ENCODE results near the gene NEMP1. TPM values are rescaled to one million over a fixed set of nuclear protein-coding genes. Genes with fewer than 3 reads are reported as not detected.
"Not testable (repeated sequence)": the region's sequence is repeated elsewhere in the genome, so short reads cannot be mapped to it uniquely, and the experiment has no call there.

Gene NEMP1
- total RNA-seq, result 1 to 10 TPM; 2.8 to 5.3 TPM
- long read RNA-seq, result 0 reads

- intact Hi-C loops (cut with DNase I), result no loop called here
- ATAC-seq, result peak; percentile 100
These were observed at the start of gene NEMP1 for GRCh38 chr12:57078519-57079404. TSS of gene NEMP1 (minus strand) at chr12:57078791. CDS start at chr12:57078745, 46 bp downstream.

GRCh38 chr12:57127726-57128518, 49.3 kb upstream of the NEMP1 start, which contains the start of gene LRP1:
TSS of gene LRP1 (plus strand) at chr12:57128483. CDS start at chr12:57128965, 482 bp downstream.
- intact Hi-C loops (cut with DNase I), result no loop called here
- DNase-seq (peak; percentile 89), ATAC-seq (peak; percentile 80 to 81)

More at GRCh38 chr12:57078519-57079404, at the start of gene NEMP1:
- DNase-seq, result peak; percentile 96

GRCh38 chr12:57127101-57127725, 48.6 kb upstream of the NEMP1 start:
- intact Hi-C loops (cut with DNase I), result no loop called here
- DNase-seq, result peak; percentile 70
- peak; percentile 24 to 43 for ATAC-seq

GRCh38 chr12:57126561-57126960, 48.0 kb upstream of the NEMP1 start:
- DNase-seq, result no peak
- intact Hi-C loops (cut with DNase I), result no loop called here
- ATAC-seq, result no peak

- intact Hi-C loops (cut with DNase I), result no loop called here
- DNase-seq (no peak), ATAC-seq (no peak)
These were observed 47.5 kb upstream of the NEMP1 start for GRCh38 chr12:57126061-57126460.

GRCh38 chr12:57124261-57124877, 45.8 kb upstream of the NEMP1 start:
- DNase-seq, result peak; percentile 75
- peak in 1 of 2 donors; percentile 10 for ATAC-seq
- intact Hi-C loops (cut with DNase I), result loop anchor here (2.0 to 5.0 kb wide), 3 partner anchors 48 to 58 kb away; no protein-coding TSS in a partner anchor

GRCh38 chr12:57123813-57124212, 45.2 kb upstream of the NEMP1 start:
- ATAC-seq (no peak), DNase-seq (no peak)
- intact Hi-C loops (cut with DNase I), result loop anchor here (2.0 to 5.0 kb wide), 3 partner anchors 49 to 59 kb away; no protein-coding TSS in a partner anchor

- intact Hi-C loops (cut with DNase I), result loop anchor here in 1 of 2 donors (5.0 kb wide), 1 partner anchor 62 kb away; no protein-coding TSS in a partner anchor
- DNase-seq, ATAC-seq: not testable (repeated sequence)
These were observed 42.1 kb upstream of the NEMP1 start for GRCh38 chr12:57120718-57121117.

GRCh38 chr12:57119294-57120085, 40.9 kb upstream of the NEMP1 start:
- DNase-seq (no peak), ATAC-seq (peak in 1 of 2 donors; percentile 17)
- intact Hi-C loops (cut with DNase I), result loop anchor here in 1 of 2 donors (5.0 kb wide), 1 partner anchor 63 kb away; no protein-coding TSS in a partner anchor

GRCh38 chr12:57118711-57119271, 40.2 kb upstream of the NEMP1 start:
- no peak for DNase-seq
- intact Hi-C loops (cut with DNase I), result no loop called here
- peak; percentile 73 to 83 for ATAC-seq

GRCh38 chr12:57116580-57117281, 38.1 kb upstream of the NEMP1 start:
- ATAC-seq, result no peak
- intact Hi-C loops (cut with DNase I), result no loop called here
- DNase-seq, result no peak

- ATAC-seq (no peak), DNase-seq (no peak)
- intact Hi-C loops (cut with DNase I), result loop anchor here (1.0 to 2.0 kb wide), 2 partner anchors 42 to 43 kb away; no protein-coding TSS in a partner anchor
These were observed 34.1 kb upstream of the NEMP1 start for GRCh38 chr12:57112492-57113294.

- intact Hi-C loops (cut with DNase I), result loop anchor here in 1 of 2 donors (2.0 kb wide), 1 partner anchor 22 kb away; the partner anchor contains the start of gene NAB2
- ATAC-seq (peak; percentile 81 to 85), DNase-seq (peak; percentile 90)
These were observed 32.6 kb upstream of the NEMP1 start, which contains the start of gene STAT6 for GRCh38 chr12:57111031-57111734. TSS of gene STAT6 (minus strand) at chr12:57111362. CDS start at chr12:57108278, 3,084 bp downstream.

- ATAC-seq (peak; percentile 13 to 33), DNase-seq (peak; percentile 80)
- intact Hi-C loops (cut with DNase I), result loop anchor here in 1 of 2 donors (2.0 kb wide), 1 partner anchor 22 kb away; the partner anchor contains the start of gene NAB2
These were observed 31.8 kb upstream of the NEMP1 start for GRCh38 chr12:57110104-57111030.

Measured in left cardiac atrium (tissue), 4 donors.